Activated CD8-positive, alpha-beta memory T cell treated with anti-CD3 and anti-CD28 coated beads, Interleukin-2, amount 10 ng/mL, durations not matched to agents 7 days and 5 days (primary cell): ENCODE data around the gene MEG3. TPM values are rescaled to one million over a fixed set of nuclear protein-coding genes. Genes with fewer than 3 reads are reported as not detected.

Source experiments
- ATAC-seq: fragments of 150-1000 bp; cut with Tn5 transposase; one replicate; pipeline ENCODE4 v1.10.0; 2021; ENCODE audit warnings: moderate library complexity
- CTCF ChIA-PET: fragments of 350-600 bp; sonication (Branson Sonifier 250); formaldehyde crosslinking; loops from one replicate; lab custom pipeline; 2021; ENCODE audit warnings: antibody characterized with exemption; lab: Charles Lee
- DNase-seq: peaks from one replicate; pipeline ENCODE4 v3.0.0-alpha.2; 2020
- H3K27ac Mint-ChIP-seq: one replicate; pipeline ENCODE4 v1.8.0; 2021; ENCODE audit warnings: mild to moderate bottlenecking, mixed read lengths
- H3K27me3 Mint-ChIP-seq: one replicate; pipeline ENCODE4 v1.8.0; 2021; ENCODE audit warnings: mixed read lengths
- H3K36me3 Mint-ChIP-seq: one replicate; pipeline ENCODE4 v1.8.0; 2021; ENCODE audit warnings: mild to moderate bottlenecking, mixed read lengths
- H3K4me1 Mint-ChIP-seq: one replicate; pipeline ENCODE4 v1.8.0; 2021; ENCODE audit warnings: mixed read lengths
- H3K4me3 Mint-ChIP-seq: one replicate; pipeline ENCODE4 v1.8.0; 2021; ENCODE audit warnings: mild to moderate bottlenecking, moderate library complexity, mixed read lengths
- H3K9me3 Mint-ChIP-seq: one replicate; pipeline ENCODE4 v1.8.0; 2022; ENCODE audit warnings: low read depth, mixed read lengths
- total RNA-seq, 2 experiments: library from RNA; stranded (reverse); gene quantifications; one replicate each; pipeline ENCODE4 v1.2.3, GENCODE V29; 2021

MEG3 gene
- total RNA-seq, 2 experiments from 2014 or later = not detected

GRCh38 chr14:100824901-100825712 lies 811 bp upstream of the MEG3 start:
- Mint-ChIP-seq H3K27me3 (peaks cover 37% of the 10 kb centered on the region), H3K4me3 (no peak overlapping the region), H3K36me3 (no peaks in the 10 kb centered on the region), H3K27ac (no peak overlapping the region), H3K4me1 (no peaks in the 10 kb centered on the region), H3K9me3 (no peaks in the 10 kb centered on the region)
- DNase-seq (no peak), ATAC-seq (no peak)
- CTCF ChIA-PET = no interaction called here

GRCh38 chr14:100826391-100827100 lies 628 bp downstream of the MEG3 start:
- CTCF ChIA-PET = no interaction called here
- DNase-seq (no peak), ATAC-seq (no peak)
- H3K27ac Mint-ChIP-seq = no peak overlapping the region
- H3K4me1 Mint-ChIP-seq = no peaks in the 10 kb centered on the region
- H3K9me3 Mint-ChIP-seq = no peaks in the 10 kb centered on the region
- no peak overlapping the region for H3K4me3 Mint-ChIP-seq
- peaks cover 37% of the 10 kb centered on the region for H3K27me3 Mint-ChIP-seq
- no peaks in the 10 kb centered on the region for H3K36me3 Mint-ChIP-seq

GRCh38 chr14:100827101-100828021 lies 1.4 kb downstream of the MEG3 start:
- no peaks in the 10 kb centered on the region for H3K36me3 Mint-ChIP-seq
- CTCF ChIA-PET = no interaction called here
- H3K27ac Mint-ChIP-seq = no peak overlapping the region
- H3K9me3 Mint-ChIP-seq = no peaks in the 10 kb centered on the region
- H3K4me1 Mint-ChIP-seq = no peaks in the 10 kb centered on the region
- H3K4me3 Mint-ChIP-seq = no peak overlapping the region
- H3K27me3 Mint-ChIP-seq = peaks cover 37% of the 10 kb centered on the region
- ATAC-seq = no peak
- DNase-seq = no peak

GRCh38 chr14:100828031-100828769 lies 2.3 kb downstream of the MEG3 start:
- no peak for ATAC-seq
- CTCF ChIA-PET = no interaction called here
- peaks cover 36% of the 10 kb centered on the region for H3K27me3 Mint-ChIP-seq

GRCh38 chr14:100830681-100831080 lies 4.8 kb downstream of the MEG3 start:
- Mint-ChIP-seq H3K27me3 (peaks cover 17% of the 10 kb centered on the region), H3K27ac (no peak overlapping the region), H3K4me1 (no peaks in the 10 kb centered on the region)

More at GRCh38 chr14:100828031-100828769, 2.3 kb downstream of the MEG3 start:
- no peak overlapping the region for H3K4me3 Mint-ChIP-seq
- DNase-seq = no peak
- H3K27ac Mint-ChIP-seq = no peak overlapping the region
- no peaks in the 10 kb centered on the region for H3K9me3 Mint-ChIP-seq
- no peaks in the 10 kb centered on the region for H3K4me1 Mint-ChIP-seq
- no peaks in the 10 kb centered on the region for H3K36me3 Mint-ChIP-seq

GRCh38 chr14:100832311-100832960 lies 6.5 kb downstream of the MEG3 start:
- DNase-seq (no peak), ATAC-seq (no peak)
- H3K27me3 Mint-ChIP-seq = peaks cover 2% of the 10 kb centered on the region
- H3K4me1 Mint-ChIP-seq = no peaks in the 10 kb centered on the region
- no peaks in the 10 kb centered on the region for H3K9me3 Mint-ChIP-seq
- H3K27ac Mint-ChIP-seq = no peak overlapping the region
- CTCF ChIA-PET = no interaction called here
- no peak overlapping the region for H3K4me3 Mint-ChIP-seq
- no peaks in the 10 kb centered on the region for H3K36me3 Mint-ChIP-seq

More at GRCh38 chr14:100830681-100831080, 4.8 kb downstream of the MEG3 start:
- CTCF ChIA-PET = no interaction called here
- H3K36me3 Mint-ChIP-seq = no peaks in the 10 kb centered on the region
- DNase-seq = no peak
- H3K9me3 Mint-ChIP-seq = no peaks in the 10 kb centered on the region
- ATAC-seq = no peak
- no peak overlapping the region for H3K4me3 Mint-ChIP-seq

- Mint-ChIP-seq H3K4me1 (no peaks in the 10 kb centered on the region), H3K4me3 (no peak overlapping the region), H3K36me3 (no peaks in the 10 kb centered on the region), H3K27me3 (no peaks in the 10 kb centered on the region), H3K27ac (no peak overlapping the region), H3K9me3 (no peaks in the 10 kb centered on the region)
- DNase-seq (no peak), ATAC-seq (no peak)
- CTCF ChIA-PET = no interaction called here
Observed at GRCh38 chr14:100834082-100834793, 8.3 kb downstream of the MEG3 start.

- no peak for DNase-seq
- ATAC-seq = no peak
- Mint-ChIP-seq H3K27me3 (no peaks in the 10 kb centered on the region), H3K9me3 (no peaks in the 10 kb centered on the region), H3K4me1 (no peaks in the 10 kb centered on the region), H3K27ac (no peak overlapping the region), H3K4me3 (no peak overlapping the region), H3K36me3 (no peaks in the 10 kb centered on the region)
- CTCF ChIA-PET = no interaction called here
Observed at GRCh38 chr14:100834794-100835547, 9.1 kb downstream of the MEG3 start.

GRCh38 chr14:100835548-100836310 lies 9.8 kb downstream of the MEG3 start:
- ATAC-seq (no peak), DNase-seq (no peak)
- no peaks in the 10 kb centered on the region for H3K36me3 Mint-ChIP-seq
- no peaks in the 10 kb centered on the region for H3K4me1 Mint-ChIP-seq
- H3K27ac Mint-ChIP-seq = no peak overlapping the region
- CTCF ChIA-PET = no interaction called here
- no peak overlapping the region for H3K4me3 Mint-ChIP-seq
- H3K9me3 Mint-ChIP-seq = no peaks in the 10 kb centered on the region
- no peaks in the 10 kb centered on the region for H3K27me3 Mint-ChIP-seq

GRCh38 chr14:100836311-100836805 lies 10.4 kb downstream of the MEG3 start:
- no peaks in the 10 kb centered on the region for H3K9me3 Mint-ChIP-seq
- no peak overlapping the region for H3K4me3 Mint-ChIP-seq
- no peaks in the 10 kb centered on the region for H3K4me1 Mint-ChIP-seq
- H3K27ac Mint-ChIP-seq = no peak overlapping the region
- ATAC-seq = no peak
- H3K36me3 Mint-ChIP-seq = no peaks in the 10 kb centered on the region
- CTCF ChIA-PET = no interaction called here
- DNase-seq = no peak
- no peaks in the 10 kb centered on the region for H3K27me3 Mint-ChIP-seq
